HG02938 (cell line): ENCODE measurements around the gene CPNE9.
A peak's percentile ranks its signal among the peaks of the same experiment; 100 is the strongest.

ENCODE experiments used
- ATAC-seq: cut with Tn5 transposase; IDR thresholded peaks from one replicate; pipeline ENCODE4 v1.9.1; 2021; ENCODE audit warnings: mild to moderate bottlenecking, moderate library complexity; ENCODE audit not compliant: unreplicated experiment

Gene CPNE9

GRCh38 chr3:9743548-9743947, 39.9 kb downstream of the CPNE9 start:
- ATAC-seq = no peak

GRCh38 chr3:9744162-9744561, 40.5 kb downstream of the CPNE9 start:
- ATAC-seq = no peak

GRCh38 chr3:9745521-9745920, 41.9 kb downstream of the CPNE9 start:
- no peak for ATAC-seq

- ATAC-seq = no peak
These were observed 42.7 kb downstream of the CPNE9 start for GRCh38 chr3:9746330-9746729.

GRCh38 chr3:9747267-9747666, 43.6 kb downstream of the CPNE9 start:
- ATAC-seq = no peak

- ATAC-seq = no peak
These were observed 44.4 kb downstream of the CPNE9 start for GRCh38 chr3:9748031-9748430.

GRCh38 chr3:9749296-9749644, 45.6 kb downstream of the CPNE9 start:
- ATAC-seq = no peak

GRCh38 chr3:9749645-9750555, 46.3 kb downstream of the CPNE9 start, which contains the start of gene OGG1:
TSS of gene OGG1 (plus strand) at chr3:9749952. CDS start at chr3:9750287, 335 bp downstream.
- ATAC-seq = peak; percentile 93

GRCh38 chr3:9750556-9751411, 47.2 kb downstream of the CPNE9 start:
- ATAC-seq = no peak

GRCh38 chr3:9754678-9755077, 51.0 kb downstream of the CPNE9 start:
- ATAC-seq = no peak

- ATAC-seq = no peak
These were observed 53.8 kb downstream of the CPNE9 start for GRCh38 chr3:9757427-9757826.

GRCh38 chr3:9760779-9761505, 57.3 kb downstream of the CPNE9 start:
- no peak for ATAC-seq

GRCh38 chr3:9761919-9762318, 58.3 kb downstream of the CPNE9 start:
- no peak for ATAC-seq

- no peak for ATAC-seq
These were observed 59.2 kb downstream of the CPNE9 start for GRCh38 chr3:9762871-9763270.

GRCh38 chr3:9765865-9766264, 62.2 kb downstream of the CPNE9 start:
- no peak for ATAC-seq

GRCh38 chr3:9767418-9767817, 63.8 kb downstream of the CPNE9 start:
- ATAC-seq = no peak

GRCh38 chr3:9768141-9768775, 64.6 kb downstream of the CPNE9 start:
- no peak for ATAC-seq

- ATAC-seq = no peak
These were observed 65.4 kb downstream of the CPNE9 start for GRCh38 chr3:9769012-9769411.

- no peak for ATAC-seq
These were observed 66.0 kb downstream of the CPNE9 start, which contains the start of gene CAMK1 for GRCh38 chr3:9769426-9770275. TSS of gene CAMK1 (minus strand) at chr3:9769947. CDS start at chr3:9767749, 2,198 bp downstream.
